GM12878 (cell line): ENCODE measurements around the gene STARD4.

ENCODE experiments used
- BHLHE40 ChIP-seq, 2 experiments: fragments of 450-650 bp in 1 of 2; IDR thresholded peaks; 2 replicates each; pipeline ENCODE4 v1.6.1; 2011 to 2017; ENCODE audit warnings: low read depth in 2 of 2, borderline replicate concordance in 1 of 2, improper control_type of control experiment in 1 of 2, low read length in 1 of 2, mild to moderate bottlenecking in 1 of 2
- GABPA ChIP-seq: IDR thresholded peaks from 2 replicates; pipeline ENCODE4 v1.6.1; 2014; ENCODE audit warnings: antibody characterized with exemption, low read depth, mild to moderate bottlenecking, inconsistent platforms
- IKZF1 ChIP-seq: fragments of 450-650 bp; conservative IDR thresholded peaks from 2 replicates; pipeline ENCODE4 v1.6.1; 2017; ENCODE audit warnings: antibody characterized with exemption, mild to moderate bottlenecking
- MTA2 ChIP-seq: fragments of 450-650 bp; IDR thresholded peaks from 2 replicates; pipeline ENCODE4 v1.6.1; 2016; ENCODE audit warnings: low read depth, mild to moderate bottlenecking, moderate library complexity
- MYC ChIP-seq: IDR thresholded peaks from 2 replicates; pipeline ENCODE4 v1.6.1; 2011; ENCODE audit warnings: mild to moderate bottlenecking, low read length, moderate library complexity, inconsistent platforms; ENCODE audit not compliant: insufficient read depth, insufficient replicate concordance, insufficient read length, severe bottlenecking
- PML ChIP-seq: IDR thresholded peaks from 2 replicates; pipeline ENCODE4 v1.6.1; 2012; ENCODE audit warnings: low read length, inconsistent platforms
- POLR2A ChIP-seq: IDR thresholded peaks from 2 replicates; pipeline ENCODE4 v1.6.1; 2011; ENCODE audit warnings: low read depth, mild to moderate bottlenecking, low read length
- RBBP5 ChIP-seq: fragments of 200-600 bp; sonication (generic); conservative IDR thresholded peaks from 2 replicates; pipeline ENCODE4 v1.6.1; 2016
- ZNF24 ChIP-seq: fragments of 450-650 bp; IDR thresholded peaks from 2 replicates; pipeline ENCODE4 v1.6.1; 2017; ENCODE audit warnings: antibody characterized with exemption, mild to moderate bottlenecking
- TF ChIP-seq, protein P1 (sequence below): fragments of 450-650 bp; IDR thresholded peaks from 2 replicates; pipeline ENCODE4 v1.6.1; 2018; ENCODE audit warnings: borderline replicate concordance, mild to moderate bottlenecking; ENCODE audit not compliant: partially characterized antibody
- TF ChIP-seq, protein P2 (sequence below): IDR thresholded peaks from 2 replicates; pipeline ENCODE4 v1.6.1; 2012; ENCODE audit warnings: low read length, inconsistent platforms
- TF ChIP-seq, protein P3 (sequence below), 3 experiments: IDR thresholded peaks in 2 of 3; conservative IDR thresholded peaks in 1 of 3; 2 replicates each; pipeline ENCODE4 v1.5.1; 2011; ENCODE audit warnings: low read depth in 3 of 3, low read length in 3 of 3, mild to moderate bottlenecking in 3 of 3, control low read depth in 2 of 3, moderate library complexity in 2 of 3, inconsistent platforms in 1 of 3, mixed read lengths in 1 of 3; ENCODE audit not compliant: control insufficient read depth in 2 of 3, insufficient read depth in 1 of 3; ENCODE audit errors: extremely low read depth in 1 of 3
- TF ChIP-seq, protein P4 (sequence below): fragments of 450-650 bp; formaldehyde crosslinking; IDR thresholded peaks from 2 replicates; pipeline ENCODE4 v1.4.0; 2020; ENCODE audit warnings: mild to moderate bottlenecking, moderate library complexity

DNA sequence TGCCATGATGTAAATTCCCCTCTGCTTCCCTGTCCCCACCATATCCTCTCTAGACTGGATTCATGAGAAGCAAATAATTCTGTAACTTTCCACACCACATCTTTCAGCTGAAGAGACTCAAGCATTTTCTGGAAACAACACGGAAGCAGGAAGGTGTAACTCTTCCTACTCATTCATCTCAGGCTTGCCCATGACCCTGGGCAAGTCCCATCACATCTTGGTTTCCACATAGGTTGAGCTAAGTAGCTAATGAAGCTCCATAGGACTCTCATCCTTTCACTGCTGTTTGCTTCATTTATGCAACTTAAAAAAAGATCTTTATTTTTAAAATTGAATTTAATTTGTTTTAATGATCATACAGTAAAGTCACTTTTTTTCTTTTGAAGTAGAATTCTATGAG is 32.7 kb upstream of the STARD4 start:
- no peak for TF ChIP-seq MTA2
- TF ChIP-seq POLR2A = no peak
- TF ChIP-seq, protein P1, sequence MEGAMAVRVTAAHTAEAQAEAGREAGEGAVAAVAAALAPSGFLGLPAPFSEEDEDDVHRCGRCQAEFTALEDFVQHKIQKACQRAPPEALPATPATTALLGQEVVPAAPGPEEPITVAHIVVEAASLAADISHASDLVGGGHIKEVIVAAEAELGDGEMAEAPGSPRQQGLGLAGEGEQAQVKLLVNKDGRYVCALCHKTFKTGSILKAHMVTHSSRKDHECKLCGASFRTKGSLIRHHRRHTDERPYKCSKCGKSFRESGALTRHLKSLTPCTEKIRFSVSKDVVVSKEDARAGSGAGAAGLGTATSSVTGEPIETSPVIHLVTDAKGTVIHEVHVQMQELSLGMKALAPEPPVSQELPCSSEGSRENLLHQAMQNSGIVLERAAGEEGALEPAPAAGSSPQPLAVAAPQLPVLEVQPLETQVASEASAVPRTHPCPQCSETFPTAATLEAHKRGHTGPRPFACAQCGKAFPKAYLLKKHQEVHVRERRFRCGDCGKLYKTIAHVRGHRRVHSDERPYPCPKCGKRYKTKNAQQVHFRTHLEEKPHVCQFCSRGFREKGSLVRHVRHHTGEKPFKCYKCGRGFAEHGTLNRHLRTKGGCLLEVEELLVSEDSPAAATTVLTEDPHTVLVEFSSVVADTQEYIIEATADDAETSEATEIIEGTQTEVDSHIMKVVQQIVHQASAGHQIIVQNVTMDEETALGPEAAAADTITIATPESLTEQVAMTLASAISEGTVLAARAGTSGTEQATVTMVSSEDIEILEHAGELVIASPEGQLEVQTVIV = no peak
- TF ChIP-seq, protein P2, sequence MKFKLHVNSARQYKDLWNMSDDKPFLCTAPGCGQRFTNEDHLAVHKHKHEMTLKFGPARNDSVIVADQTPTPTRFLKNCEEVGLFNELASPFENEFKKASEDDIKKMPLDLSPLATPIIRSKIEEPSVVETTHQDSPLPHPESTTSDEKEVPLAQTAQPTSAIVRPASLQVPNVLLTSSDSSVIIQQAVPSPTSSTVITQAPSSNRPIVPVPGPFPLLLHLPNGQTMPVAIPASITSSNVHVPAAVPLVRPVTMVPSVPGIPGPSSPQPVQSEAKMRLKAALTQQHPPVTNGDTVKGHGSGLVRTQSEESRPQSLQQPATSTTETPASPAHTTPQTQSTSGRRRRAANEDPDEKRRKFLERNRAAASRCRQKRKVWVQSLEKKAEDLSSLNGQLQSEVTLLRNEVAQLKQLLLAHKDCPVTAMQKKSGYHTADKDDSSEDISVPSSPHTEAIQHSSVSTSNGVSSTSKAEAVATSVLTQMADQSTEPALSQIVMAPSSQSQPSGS = no peak
- no peak for TF ChIP-seq MYC
- TF ChIP-seq GABPA = no peak
- no peak for TF ChIP-seq BHLHE40 (IDR thresholded peaks at IDR 0.05; ENCODE audit: borderline replicate concordance in 1 of 2, low read depth in 2 of 2, low read length in 1 of 2)
- no peak for TF ChIP-seq IKZF1
- TF ChIP-seq, protein P3, sequence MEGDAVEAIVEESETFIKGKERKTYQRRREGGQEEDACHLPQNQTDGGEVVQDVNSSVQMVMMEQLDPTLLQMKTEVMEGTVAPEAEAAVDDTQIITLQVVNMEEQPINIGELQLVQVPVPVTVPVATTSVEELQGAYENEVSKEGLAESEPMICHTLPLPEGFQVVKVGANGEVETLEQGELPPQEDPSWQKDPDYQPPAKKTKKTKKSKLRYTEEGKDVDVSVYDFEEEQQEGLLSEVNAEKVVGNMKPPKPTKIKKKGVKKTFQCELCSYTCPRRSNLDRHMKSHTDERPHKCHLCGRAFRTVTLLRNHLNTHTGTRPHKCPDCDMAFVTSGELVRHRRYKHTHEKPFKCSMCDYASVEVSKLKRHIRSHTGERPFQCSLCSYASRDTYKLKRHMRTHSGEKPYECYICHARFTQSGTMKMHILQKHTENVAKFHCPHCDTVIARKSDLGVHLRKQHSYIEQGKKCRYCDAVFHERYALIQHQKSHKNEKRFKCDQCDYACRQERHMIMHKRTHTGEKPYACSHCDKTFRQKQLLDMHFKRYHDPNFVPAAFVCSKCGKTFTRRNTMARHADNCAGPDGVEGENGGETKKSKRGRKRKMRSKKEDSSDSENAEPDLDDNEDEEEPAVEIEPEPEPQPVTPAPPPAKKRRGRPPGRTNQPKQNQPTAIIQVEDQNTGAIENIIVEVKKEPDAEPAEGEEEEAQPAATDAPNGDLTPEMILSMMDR (IDR thresholded peaks at IDR 0.05 in 2 of 3, conservative IDR thresholded peaks at IDR 0.05 in 1 of 3; ENCODE audit: control insufficient read depth in 2 of 3, extremely low read depth in 1 of 3, insufficient read depth in 1 of 3, low read depth in 3 of 3, low read length in 3 of 3) = no peak
- no peak for TF ChIP-seq PML
- no peak for TF ChIP-seq RBBP5
- TF ChIP-seq, protein P4, sequence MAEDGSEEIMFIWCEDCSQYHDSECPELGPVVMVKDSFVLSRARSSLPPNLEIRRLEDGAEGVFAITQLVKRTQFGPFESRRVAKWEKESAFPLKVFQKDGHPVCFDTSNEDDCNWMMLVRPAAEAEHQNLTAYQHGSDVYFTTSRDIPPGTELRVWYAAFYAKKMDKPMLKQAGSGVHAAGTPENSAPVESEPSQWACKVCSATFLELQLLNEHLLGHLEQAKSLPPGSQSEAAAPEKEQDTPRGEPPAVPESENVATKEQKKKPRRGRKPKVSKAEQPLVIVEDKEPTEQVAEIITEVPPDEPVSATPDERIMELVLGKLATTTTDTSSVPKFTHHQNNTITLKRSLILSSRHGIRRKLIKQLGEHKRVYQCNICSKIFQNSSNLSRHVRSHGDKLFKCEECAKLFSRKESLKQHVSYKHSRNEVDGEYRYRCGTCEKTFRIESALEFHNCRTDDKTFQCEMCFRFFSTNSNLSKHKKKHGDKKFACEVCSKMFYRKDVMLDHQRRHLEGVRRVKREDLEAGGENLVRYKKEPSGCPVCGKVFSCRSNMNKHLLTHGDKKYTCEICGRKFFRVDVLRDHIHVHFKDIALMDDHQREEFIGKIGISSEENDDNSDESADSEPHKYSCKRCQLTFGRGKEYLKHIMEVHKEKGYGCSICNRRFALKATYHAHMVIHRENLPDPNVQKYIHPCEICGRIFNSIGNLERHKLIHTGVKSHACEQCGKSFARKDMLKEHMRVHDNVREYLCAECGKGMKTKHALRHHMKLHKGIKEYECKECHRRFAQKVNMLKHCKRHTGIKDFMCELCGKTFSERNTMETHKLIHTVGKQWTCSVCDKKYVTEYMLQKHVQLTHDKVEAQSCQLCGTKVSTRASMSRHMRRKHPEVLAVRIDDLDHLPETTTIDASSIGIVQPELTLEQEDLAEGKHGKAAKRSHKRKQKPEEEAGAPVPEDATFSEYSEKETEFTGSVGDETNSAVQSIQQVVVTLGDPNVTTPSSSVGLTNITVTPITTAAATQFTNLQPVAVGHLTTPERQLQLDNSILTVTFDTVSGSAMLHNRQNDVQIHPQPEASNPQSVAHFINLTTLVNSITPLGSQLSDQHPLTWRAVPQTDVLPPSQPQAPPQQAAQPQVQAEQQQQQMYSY (CRISPR knock-in tag) = no peak
- no peak for TF ChIP-seq ZNF24
